Femur (tissue), 1 donor: ENCODE data around the gene CD320.
A peak's percentile ranks its signal among the peaks of the same experiment; 100 is the strongest.
"Not testable (repeated sequence)": the region's sequence is repeated elsewhere in the genome, so short reads cannot be mapped to it uniquely, and the experiment has no call there.

Source experiments
- DNase-seq: peaks from one replicate; pipeline ENCODE4 v3.0.0-alpha.2; 2017

The CD320 gene

GRCh38 chr19:8307965-8308866 lies at the start of gene CD320:
Gene CD320, minus strand, starts transcription at chr19:8308358. Its CDS starts 68 bp downstream, at chr19:8308290.
- DNase-seq = peak; percentile 93

GRCh38 chr19:8357007-8357521 lies 48.9 kb upstream of the CD320 start:
- DNase-seq = no peak

GRCh38 chr19:8355631-8356402 lies 47.7 kb upstream of the CD320 start:
- DNase-seq = no peak

GRCh38 chr19:8352845-8353244 lies 44.7 kb upstream of the CD320 start:
- DNase-seq = not testable (repeated sequence)

- DNase-seq = no peak
Measured at GRCh38 chr19:8352134-8352827, 44.1 kb upstream of the CD320 start.

- DNase-seq = not testable (repeated sequence)
Measured at GRCh38 chr19:8349629-8350372, 41.6 kb upstream of the CD320 start.

- no peak for DNase-seq
Measured at GRCh38 chr19:8343483-8343844, 35.3 kb upstream of the CD320 start.

- DNase-seq = peak; percentile 92
Measured at GRCh38 chr19:8342684-8343482, 34.7 kb upstream of the CD320 start, which contains the start of gene KANK3. Gene KANK3, minus strand, starts transcription at chr19:8343262. Its CDS starts 5,434 bp downstream, at chr19:8337828.

- no peak for DNase-seq
Measured at GRCh38 chr19:8342316-8342683, 34.1 kb upstream of the CD320 start.

- not testable (repeated sequence) for DNase-seq
Measured at GRCh38 chr19:8341504-8341903, 33.3 kb upstream of the CD320 start.

- peak; percentile 59 for DNase-seq
Measured at GRCh38 chr19:8340341-8341096, 32.4 kb upstream of the CD320 start.

GRCh38 chr19:8338835-8339234 lies 30.7 kb upstream of the CD320 start:
- DNase-seq = no peak

GRCh38 chr19:8337728-8338127 lies 29.6 kb upstream of the CD320 start:
- DNase-seq = no peak

GRCh38 chr19:8336660-8337059 lies 28.5 kb upstream of the CD320 start:
- DNase-seq = no peak

- DNase-seq = no peak
Measured at GRCh38 chr19:8336072-8336569, 28.0 kb upstream of the CD320 start.

- no peak for DNase-seq
Measured at GRCh38 chr19:8335343-8336071, 27.3 kb upstream of the CD320 start.

- DNase-seq = peak; percentile 71
Measured at GRCh38 chr19:8334458-8335342, 26.5 kb upstream of the CD320 start.

GRCh38 chr19:8333767-8334457 lies 25.8 kb upstream of the CD320 start:
- no peak for DNase-seq
